WTC11 (cell line): ENCODE measurements around the gene DCP1A. TPM values are rescaled to one million over a fixed set of nuclear protein-coding genes. Genes with fewer than 3 reads are reported as not detected.

Experiments used
- ATAC-seq: fragments of 200-7000 bp; cut with Tn5 transposase; 2 replicates; pipeline ENCODE4 v1.10.0; 2021; ENCODE audit warnings: mild to moderate bottlenecking, moderate library complexity
- CTCF ChIA-PET: fragments of 300-600 bp; sonication (Branson Sonifier 250); formaldehyde crosslinking; loops from one replicate; lab custom pipeline; 2021; ENCODE audit warnings: antibody characterized with exemption; lab: Charles Lee
- POLR2A ChIA-PET: fragments of 350-600 bp; sonication (Branson Sonifier 250); formaldehyde crosslinking; loops from one replicate; lab custom pipeline; 2021; ENCODE audit warnings: antibody characterized with exemption; lab: Charles Lee
- DNase-seq: peaks from one replicate; pipeline ENCODE4 v3.0.0; 2021; ENCODE audit warnings: low spot score
- H3K27ac Mint-ChIP-seq: 2 replicates; pipeline ENCODE4 v1.8.0; 2021; ENCODE audit warnings: mixed read lengths
- H3K27me3 Mint-ChIP-seq: 2 replicates; pipeline ENCODE4 v1.8.0; 2021; ENCODE audit warnings: low read depth, mild to moderate bottlenecking, moderate library complexity, mixed read lengths
- H3K36me3 Mint-ChIP-seq: 2 replicates; pipeline ENCODE4 v1.8.0; 2021; ENCODE audit warnings: mixed read lengths
- H3K4me1 Mint-ChIP-seq: 2 replicates; pipeline ENCODE4 v1.8.0; 2022; ENCODE audit warnings: mixed read lengths
- H3K4me3 Mint-ChIP-seq: 2 replicates; pipeline ENCODE4 v1.8.0; 2021; ENCODE audit warnings: mild to moderate bottlenecking, moderate library complexity, mixed read lengths
- H3K9me3 Mint-ChIP-seq: 2 replicates; pipeline ENCODE4 v1.8.0; 2021; ENCODE audit warnings: mixed read lengths
- CREM ChIP-seq: sonication (generic); formaldehyde crosslinking; IDR thresholded peaks from 2 replicates; pipeline ENCODE4 v1.8.1; 2022; ENCODE audit warnings: mild to moderate bottlenecking, missing genetic modification reagents, moderate library complexity
- CTCF ChIP-seq: fragments of 200-600 bp; IDR thresholded peaks from 2 replicates; pipeline ENCODE4 v1.8.0; 2022; ENCODE audit warnings: antibody characterized with exemption
- E2F4 ChIP-seq: sonication (generic); formaldehyde crosslinking; IDR thresholded peaks from 2 replicates; pipeline ENCODE4 v1.8.1; 2022; ENCODE audit warnings: low read depth, mild to moderate bottlenecking, moderate library complexity, missing genetic modification reagents, borderline replicate concordance
- EMX1 ChIP-seq: fragments of 250-450 bp; sonication (Bioruptor Pico); IDR thresholded peaks from 2 replicates; pipeline ENCODE4 v1.8.0; 2021; ENCODE audit warnings: mild to moderate bottlenecking
- FOXP4 ChIP-seq: sonication (generic); formaldehyde crosslinking; IDR thresholded peaks from 2 replicates; pipeline ENCODE4 v1.8.0; 2022; ENCODE audit warnings: mild to moderate bottlenecking, missing genetic modification reagents
- GTF2I ChIP-seq: fragments of 250-450 bp; sonication (Bioruptor Pico); conservative IDR thresholded peaks from 2 replicates; pipeline ENCODE4 v1.4.0; 2021; ENCODE audit warnings: mild to moderate bottlenecking
- IRF2 ChIP-seq: sonication (generic); formaldehyde crosslinking; IDR thresholded peaks from 2 replicates; pipeline ENCODE4 v1.8.0; 2022; ENCODE audit warnings: low read depth, missing genetic modification reagents, borderline replicate concordance
- NFYB ChIP-seq: sonication (generic); formaldehyde crosslinking; conservative IDR thresholded peaks from 2 replicates; pipeline ENCODE4 v1.8.0; 2022; ENCODE audit warnings: low read depth, missing genetic modification reagents
- PREB ChIP-seq: sonication (generic); formaldehyde crosslinking; IDR thresholded peaks from 2 replicates; pipeline ENCODE4 v1.8.1; 2022; ENCODE audit warnings: mild to moderate bottlenecking, missing genetic modification reagents, moderate library complexity, borderline replicate concordance
- RORB ChIP-seq: fragments of 250-450 bp; sonication (Bioruptor Pico); IDR thresholded peaks from 2 replicates; pipeline ENCODE4 v1.9.0; 2021; ENCODE audit warnings: mild to moderate bottlenecking
- SP1 ChIP-seq: sonication (generic); formaldehyde crosslinking; conservative IDR thresholded peaks from 2 replicates; pipeline ENCODE4 v1.8.1; 2022; ENCODE audit warnings: missing genetic modification reagents
- USF1 ChIP-seq: sonication (generic); formaldehyde crosslinking; IDR thresholded peaks from 2 replicates; pipeline ENCODE4 v1.8.0; 2022; ENCODE audit warnings: mild to moderate bottlenecking, missing genetic modification reagents
- USF2 ChIP-seq: sonication (generic); formaldehyde crosslinking; IDR thresholded peaks from 2 replicates; pipeline ENCODE4 v1.8.1; 2023; ENCODE audit warnings: mild to moderate bottlenecking, missing genetic modification reagents, moderate library complexity
- ZNF317 ChIP-seq: sonication (generic); formaldehyde crosslinking; IDR thresholded peaks from 2 replicates; pipeline ENCODE4 v1.8.1; 2023; ENCODE audit warnings: low read depth, mild to moderate bottlenecking, moderate library complexity, missing genetic modification reagents, borderline replicate concordance
- ZNF423 ChIP-seq: fragments of 250-450 bp; sonication (Bioruptor Pico); IDR thresholded peaks from 2 replicates; pipeline ENCODE4 v2.1.2; 2022; ENCODE audit warnings: mild to moderate bottlenecking, moderate library complexity
- ZNF532 ChIP-seq: fragments of 250-450 bp; sonication (Bioruptor Pico); IDR thresholded peaks from 2 replicates; pipeline ENCODE4 v1.9.0; 2021; ENCODE audit warnings: mild to moderate bottlenecking, borderline replicate concordance
- total RNA-seq: library from RNA; stranded (reverse); gene quantifications from 3 replicates; pipeline ENCODE4 v1.2.3, GENCODE V29; 2021

The DCP1A gene
- total RNA-seq, 1 experiment from 2014 or later, result 19.1 TPM

- TF ChIP-seq ZNF423, result no peak
- TF ChIP-seq, all 79 proteins: peak for 0
Measured at GRCh38 chr3:53334742-53335141, 12.6 kb downstream of the DCP1A start (continued).

- H3K27me3 Mint-ChIP-seq, result no peaks in the 10 kb centered on the region
- H3K9me3 Mint-ChIP-seq, result peaks cover 4% of the 10 kb centered on the region
- CTCF ChIA-PET, result no interaction called here
- H3K27ac Mint-ChIP-seq, result no peak overlapping the region
- H3K4me3 Mint-ChIP-seq, result no peak overlapping the region
- no peak for TF ChIP-seq USF2 (CRISPR knock-in tag)
- no peak for TF ChIP-seq IRF2 (CRISPR knock-in tag)
- no peak for TF ChIP-seq SP1
- no peak for TF ChIP-seq ZNF532 (CRISPR knock-in tag)
- TF ChIP-seq FOXP4, result no peak
- TF ChIP-seq GTF2I (CRISPR knock-in tag), result no peak
- TF ChIP-seq CTCF, result no peak
- TF ChIP-seq ZNF317 (CRISPR knock-in tag), result no peak
- no peak for TF ChIP-seq EMX1 (CRISPR knock-in tag)
- TF ChIP-seq, all 79 proteins: peak for 0
- ATAC-seq (no peak), DNase-seq (no peak)
- POLR2A ChIA-PET, result no interaction called here
- Mint-ChIP-seq H3K36me3 (peaks cover 44% of the 10 kb centered on the region), H3K4me1 (no peaks in the 10 kb centered on the region)
Measured at GRCh38 chr3:53331871-53332270, 15.5 kb downstream of the DCP1A start.

- Mint-ChIP-seq H3K27me3 (no peaks in the 10 kb centered on the region), H3K4me1 (no peaks in the 10 kb centered on the region), H3K27ac (no peak overlapping the region), H3K36me3 (peaks cover 46% of the 10 kb centered on the region), H3K4me3 (no peak overlapping the region), H3K9me3 (peaks cover 8% of the 10 kb centered on the region)
- CTCF ChIA-PET, result no interaction called here
- ATAC-seq, result no peak
- POLR2A ChIA-PET, result interaction anchor here (0.7 kb wide), 1 partner anchor 96 kb away, joined by 5 read pairs; no protein-coding TSS in a partner anchor
- DNase-seq, result no peak
- TF ChIP-seq CREM (no peak), ZNF532 (CRISPR knock-in tag) (no peak), E2F4 (CRISPR knock-in tag) (no peak), PREB (CRISPR knock-in tag) (no peak), RORB (CRISPR knock-in tag) (no peak), NFYB (CRISPR knock-in tag) (no peak), USF1 (CRISPR knock-in tag) (no peak)
Measured at GRCh38 chr3:53329897-53330296, 17.4 kb downstream of the DCP1A start.
